VCaP (cell line): ENCODE results near the gene ANKRD23.
A peak's percentile ranks its signal among the peaks of the same experiment; 100 is the strongest.

Experiments used
- H3K27ac ChIP-seq: fragments of 450-650 bp; 2 replicates; pipeline ENCODE4 v1.5.1; 2017
- TF ChIP-seq, protein P1 (sequence below): fragments of 450-650 bp; conservative IDR thresholded peaks from 2 replicates; pipeline ENCODE4 v1.5.1; 2017; ENCODE audit warnings: mild to moderate bottlenecking, moderate library complexity

ANKRD23 gene

DNA sequence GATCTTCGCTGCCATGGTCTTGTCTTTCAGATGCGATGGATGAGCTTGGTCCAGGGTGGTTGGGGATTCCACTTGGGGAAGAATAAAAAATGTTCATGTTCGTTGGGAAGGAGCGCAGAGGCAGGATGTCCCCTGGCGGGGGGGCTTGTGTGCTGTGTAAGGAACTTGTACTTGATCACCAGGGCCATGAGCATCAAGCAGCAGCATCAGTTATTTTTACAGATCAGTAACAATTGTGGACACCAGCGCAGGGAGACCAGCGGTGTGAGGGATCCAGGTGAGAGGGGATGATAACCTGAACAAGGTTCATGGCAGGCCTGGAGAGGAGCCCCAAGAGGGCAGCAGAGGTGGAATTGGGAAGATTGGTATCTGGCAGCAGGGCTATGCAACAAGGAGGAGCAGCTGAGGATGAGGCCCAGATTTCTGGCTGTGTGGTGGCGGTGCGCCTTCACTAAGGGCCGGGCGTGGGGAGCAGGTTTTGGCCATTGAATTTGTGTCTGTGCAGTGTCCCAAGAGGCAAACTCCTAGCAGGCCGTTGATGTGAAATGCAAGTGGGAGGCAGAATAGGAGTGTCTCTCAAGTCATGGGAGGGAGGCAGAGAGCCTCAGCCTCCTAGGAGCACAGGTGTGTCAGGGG lies 23.8 kb downstream of the ANKRD23 start:
- H3K27ac ChIP-seq, result peak overlapping the region; percentile 91
- TF ChIP-seq, protein P1, sequence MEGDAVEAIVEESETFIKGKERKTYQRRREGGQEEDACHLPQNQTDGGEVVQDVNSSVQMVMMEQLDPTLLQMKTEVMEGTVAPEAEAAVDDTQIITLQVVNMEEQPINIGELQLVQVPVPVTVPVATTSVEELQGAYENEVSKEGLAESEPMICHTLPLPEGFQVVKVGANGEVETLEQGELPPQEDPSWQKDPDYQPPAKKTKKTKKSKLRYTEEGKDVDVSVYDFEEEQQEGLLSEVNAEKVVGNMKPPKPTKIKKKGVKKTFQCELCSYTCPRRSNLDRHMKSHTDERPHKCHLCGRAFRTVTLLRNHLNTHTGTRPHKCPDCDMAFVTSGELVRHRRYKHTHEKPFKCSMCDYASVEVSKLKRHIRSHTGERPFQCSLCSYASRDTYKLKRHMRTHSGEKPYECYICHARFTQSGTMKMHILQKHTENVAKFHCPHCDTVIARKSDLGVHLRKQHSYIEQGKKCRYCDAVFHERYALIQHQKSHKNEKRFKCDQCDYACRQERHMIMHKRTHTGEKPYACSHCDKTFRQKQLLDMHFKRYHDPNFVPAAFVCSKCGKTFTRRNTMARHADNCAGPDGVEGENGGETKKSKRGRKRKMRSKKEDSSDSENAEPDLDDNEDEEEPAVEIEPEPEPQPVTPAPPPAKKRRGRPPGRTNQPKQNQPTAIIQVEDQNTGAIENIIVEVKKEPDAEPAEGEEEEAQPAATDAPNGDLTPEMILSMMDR, result no peak

DNA sequence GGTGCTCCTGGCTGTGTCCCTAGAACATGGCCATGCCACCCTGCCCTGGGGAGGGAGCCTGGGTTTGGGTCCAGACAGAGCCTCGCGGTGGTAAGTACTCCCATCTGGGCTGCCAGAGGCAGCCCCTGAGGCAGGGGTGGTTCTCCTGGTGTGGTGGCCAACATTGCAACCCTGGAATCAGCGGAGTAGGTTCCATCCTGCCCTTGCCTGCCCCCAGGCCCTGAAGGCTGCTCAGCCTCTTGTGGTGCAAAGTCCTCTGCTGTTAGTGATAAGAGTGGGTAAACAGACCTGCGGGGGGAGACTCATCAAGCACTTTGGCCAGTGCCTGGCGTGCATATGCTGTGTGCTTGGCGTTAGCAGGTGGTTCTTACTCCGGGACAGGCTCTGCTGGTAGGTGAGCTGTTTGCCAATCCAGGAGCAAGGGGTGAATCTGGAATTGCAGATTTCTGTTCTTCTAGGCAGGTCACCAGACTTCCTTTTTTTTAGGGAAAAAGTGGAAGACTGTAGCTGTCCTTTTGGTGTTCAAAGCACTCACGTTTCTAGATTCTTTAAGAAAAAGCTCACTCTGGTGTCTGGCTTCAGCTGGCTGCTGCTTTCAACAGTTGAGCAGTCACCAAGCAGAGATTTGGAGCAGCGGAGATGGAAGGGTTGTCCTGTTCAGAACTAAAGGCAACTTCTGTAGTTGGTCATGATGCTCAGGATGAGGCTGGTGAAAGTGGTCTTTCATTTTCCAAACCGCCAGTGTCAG lies 24.5 kb downstream of the ANKRD23 start:
- peak overlapping the region; percentile 91 for H3K27ac ChIP-seq

DNA sequence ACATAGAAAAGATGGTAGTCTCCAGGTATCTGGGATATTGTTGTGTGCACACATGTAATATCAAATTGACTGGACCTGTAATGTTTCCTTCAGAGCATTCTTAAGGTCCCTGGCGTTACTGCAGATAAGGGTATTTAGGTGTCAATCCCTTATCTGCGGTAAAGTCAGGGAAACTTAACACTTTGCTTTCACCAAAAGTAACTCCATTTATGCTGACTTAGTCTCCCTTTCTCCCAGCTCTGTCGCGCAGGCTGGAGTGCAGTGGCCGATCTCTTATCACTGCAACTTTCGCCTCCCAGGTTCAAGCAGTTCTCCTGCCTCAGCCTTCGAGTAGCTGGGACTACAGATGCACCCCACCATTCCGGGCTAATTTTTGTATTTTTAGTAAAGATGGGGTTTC lies 25.9 kb downstream of the ANKRD23 start:
- TF ChIP-seq, protein P1, result no peak
- peak overlapping the region; percentile 91; the same call in 1 of the 2 replicates for H3K27ac ChIP-seq

More for the DNA sequence above, 24.5 kb downstream of the ANKRD23 start:
- TF ChIP-seq, protein P1, result no peak

DNA sequence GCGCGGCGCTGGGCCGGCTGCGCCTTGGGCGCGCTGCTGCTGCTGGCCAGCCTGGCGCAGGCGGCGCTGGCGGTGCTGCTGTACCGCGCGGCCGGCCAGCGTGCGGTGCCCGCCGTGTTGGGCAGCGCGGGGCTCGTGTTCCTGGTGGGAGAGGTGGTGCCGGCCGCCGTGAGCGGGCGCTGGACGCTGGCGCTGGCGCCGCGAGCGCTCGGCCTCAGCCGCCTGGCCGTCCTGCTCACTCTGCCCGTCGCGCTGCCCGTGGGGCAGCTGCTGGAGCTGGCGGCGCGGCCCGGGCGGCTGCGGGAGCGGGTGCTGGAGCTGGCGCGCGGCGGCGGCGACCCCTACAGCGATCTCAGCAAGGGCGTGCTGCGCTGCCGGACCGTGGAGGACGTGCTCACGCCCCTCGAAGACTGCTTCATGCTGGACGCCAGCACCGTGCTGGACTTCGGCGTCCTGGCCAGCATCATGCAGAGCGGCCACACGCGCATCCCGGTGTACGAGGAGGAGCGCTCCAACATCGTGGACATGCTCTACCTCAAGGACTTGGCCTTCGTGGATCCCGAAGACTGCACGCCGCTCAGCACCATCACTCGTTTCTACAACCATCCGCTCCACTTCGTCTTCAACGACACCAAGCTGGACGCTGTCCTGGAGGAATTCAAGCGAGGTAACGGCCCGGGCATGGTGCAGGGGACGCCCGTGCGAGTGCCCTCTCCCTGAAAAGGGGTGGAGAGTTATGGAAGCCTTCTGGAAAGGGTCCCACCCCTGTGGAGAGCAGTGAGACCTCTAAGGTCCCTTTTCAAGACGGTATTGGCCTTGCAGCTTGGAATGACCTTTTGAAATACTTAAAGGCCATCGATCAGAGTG lies 26.8 kb downstream of the ANKRD23 start:
- TF ChIP-seq, protein P1, result no peak
- H3K27ac ChIP-seq, result peak overlapping the region; percentile 91

DNA sequence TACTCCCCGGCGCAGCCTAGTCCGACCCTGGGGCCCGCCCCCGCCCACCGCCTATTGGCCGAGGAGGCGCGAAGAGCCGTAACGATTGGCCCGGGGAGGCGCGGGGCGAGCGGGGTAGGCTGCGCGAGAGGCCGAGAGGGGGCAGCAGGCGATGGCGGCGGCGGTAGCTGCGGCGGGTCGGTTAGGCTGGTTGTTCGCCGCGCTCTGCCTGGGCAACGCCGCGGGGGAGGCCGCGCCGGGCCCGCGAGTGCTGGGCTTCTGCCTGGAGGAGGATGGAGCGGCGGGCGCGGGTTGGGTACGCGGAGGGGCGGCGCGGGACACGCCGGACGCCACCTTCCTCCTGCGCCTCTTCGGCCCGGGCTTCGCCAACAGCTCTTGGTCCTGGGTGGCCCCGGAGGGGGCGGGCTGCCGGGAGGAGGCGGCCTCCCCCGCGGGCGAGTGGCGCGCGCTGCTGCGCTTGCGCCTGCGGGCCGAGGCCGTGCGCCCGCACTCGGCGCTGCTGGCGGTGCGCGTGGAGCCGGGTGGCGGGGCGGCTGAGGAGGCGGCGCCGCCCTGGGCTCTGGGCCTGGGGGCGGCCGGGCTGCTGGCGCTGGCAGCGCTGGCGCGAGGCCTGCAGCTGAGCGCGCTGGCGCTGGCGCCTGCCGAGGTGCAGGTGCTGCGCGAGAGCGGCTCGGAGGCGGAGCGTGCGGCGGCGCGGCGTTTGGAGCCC lies 27.5 kb downstream of the ANKRD23 start, which contains the start of gene CNNM3:
TSS of gene CNNM3 (plus strand) at position 142 of the 709 bp plus-strand sequence. CDS start at position 152, 10 bp downstream.
- TF ChIP-seq, protein P1, result peak; percentile 55
- peak within 1 kb of the TSS; percentile 91 for H3K27ac ChIP-seq

DNA sequence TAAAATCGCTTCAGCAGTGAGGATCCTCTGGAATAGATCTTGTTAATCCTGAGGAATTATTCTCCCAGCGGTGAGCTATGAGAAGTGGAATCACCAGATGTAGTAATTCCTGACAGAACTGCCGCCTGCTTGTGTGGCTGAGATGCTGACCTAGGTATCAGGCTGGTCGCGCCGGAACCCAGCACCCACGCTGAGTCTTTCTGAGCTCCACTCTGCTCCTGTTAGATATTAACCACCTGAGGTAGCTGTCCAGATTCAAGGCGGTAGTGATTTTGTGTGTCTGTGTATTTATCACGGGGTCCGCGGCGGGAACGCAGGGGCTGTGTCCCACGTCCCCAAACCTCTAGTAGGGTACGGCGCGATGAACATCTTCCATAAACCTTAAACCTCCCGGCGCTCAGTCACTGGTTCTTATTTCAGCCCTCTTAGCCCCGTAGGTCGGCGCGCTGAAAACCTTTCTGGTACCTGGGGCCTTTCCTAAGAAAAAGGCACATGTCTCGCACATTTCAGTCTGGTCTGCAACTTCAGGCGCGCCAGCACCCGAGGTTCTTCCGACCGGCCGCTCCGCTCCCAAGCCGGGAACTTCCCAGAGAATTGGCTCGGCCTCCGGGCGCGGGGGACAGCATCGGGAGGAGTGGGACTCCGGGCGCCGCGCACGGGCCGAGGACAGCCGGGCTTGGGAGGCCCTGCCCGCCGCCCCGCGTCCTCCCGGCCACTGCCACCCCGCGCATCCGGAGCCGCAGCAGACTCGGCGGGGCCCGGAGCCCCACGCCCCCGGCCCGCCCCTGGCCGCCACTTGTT lies 28.3 kb downstream of the ANKRD23 start:
- TF ChIP-seq, protein P1, result no peak
- H3K27ac ChIP-seq, result peak overlapping the region; percentile 91
